ENCODE results near the gene SAV1.

Gene SAV1

DNA sequence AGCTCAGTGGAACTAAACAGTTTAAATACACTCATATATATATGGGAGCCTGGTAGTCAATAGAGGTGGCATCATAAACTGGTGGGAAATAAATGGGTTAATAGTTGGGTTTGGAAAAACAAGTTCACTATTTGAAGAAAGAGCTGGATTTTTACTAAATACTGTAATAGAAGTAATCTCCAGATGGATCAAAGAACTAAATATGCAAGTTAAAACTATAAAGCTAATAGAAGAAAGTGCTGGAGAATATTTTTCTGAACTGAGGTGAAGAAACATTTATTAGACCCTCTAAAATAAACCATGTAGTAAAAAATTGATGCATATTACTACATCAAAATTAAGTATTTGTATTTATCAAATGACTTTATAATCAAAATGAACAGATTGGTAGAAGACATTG, 69.3 kb downstream of the SAV1 start:
- no peaks in the 10 kb centered on the region for H3K9me3 ChIP-seq (ENCODE audit: low read length)
- H3K79me2 ChIP-seq (ENCODE audit: insufficient read depth, low read length): no peaks in the 10 kb centered on the region
- H2AFZ ChIP-seq (ENCODE audit: low read length): no peak overlapping the region
- no peak for TF ChIP-seq EZH2 (IDR thresholded peaks at IDR 0.05; ENCODE audit: borderline replicate concordance, low read length)
- TF ChIP-seq, protein P1, sequence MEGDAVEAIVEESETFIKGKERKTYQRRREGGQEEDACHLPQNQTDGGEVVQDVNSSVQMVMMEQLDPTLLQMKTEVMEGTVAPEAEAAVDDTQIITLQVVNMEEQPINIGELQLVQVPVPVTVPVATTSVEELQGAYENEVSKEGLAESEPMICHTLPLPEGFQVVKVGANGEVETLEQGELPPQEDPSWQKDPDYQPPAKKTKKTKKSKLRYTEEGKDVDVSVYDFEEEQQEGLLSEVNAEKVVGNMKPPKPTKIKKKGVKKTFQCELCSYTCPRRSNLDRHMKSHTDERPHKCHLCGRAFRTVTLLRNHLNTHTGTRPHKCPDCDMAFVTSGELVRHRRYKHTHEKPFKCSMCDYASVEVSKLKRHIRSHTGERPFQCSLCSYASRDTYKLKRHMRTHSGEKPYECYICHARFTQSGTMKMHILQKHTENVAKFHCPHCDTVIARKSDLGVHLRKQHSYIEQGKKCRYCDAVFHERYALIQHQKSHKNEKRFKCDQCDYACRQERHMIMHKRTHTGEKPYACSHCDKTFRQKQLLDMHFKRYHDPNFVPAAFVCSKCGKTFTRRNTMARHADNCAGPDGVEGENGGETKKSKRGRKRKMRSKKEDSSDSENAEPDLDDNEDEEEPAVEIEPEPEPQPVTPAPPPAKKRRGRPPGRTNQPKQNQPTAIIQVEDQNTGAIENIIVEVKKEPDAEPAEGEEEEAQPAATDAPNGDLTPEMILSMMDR (IDR thresholded peaks at IDR 0.05; ENCODE audit: low read length): no peak
- H3K4me2 ChIP-seq (ENCODE audit: low read length): no peak overlapping the region
- no peaks in the 10 kb centered on the region for H3K36me3 ChIP-seq (ENCODE audit: insufficient read depth, low read length)
- no peaks in the 10 kb centered on the region for H4K20me1 ChIP-seq (ENCODE audit: insufficient read depth, low read length)
- H3K27ac ChIP-seq (ENCODE audit: low read depth, low read length, poor library complexity, severe bottlenecking): no peak overlapping the region
- H3K27me3 ChIP-seq (ENCODE audit: insufficient read depth, low read length): no peaks in the 10 kb centered on the region
- no peak overlapping the region for H3K4me3 ChIP-seq (ENCODE audit: low read depth, low read length, poor library complexity, severe bottlenecking)
- no peaks in the 10 kb centered on the region for H3K9me2 ChIP-seq (ENCODE audit: low read depth, low read length)
- no peaks in the 10 kb centered on the region for H3F3A ChIP-seq (ENCODE audit: insufficient read depth, low read length)
- H3K9ac ChIP-seq (ENCODE audit: low read length): no peak overlapping the region
- H3K4me1 ChIP-seq (ENCODE audit: insufficient read depth, low read length, severe bottlenecking): peaks cover 22% of the 10 kb centered on the region

DNA sequence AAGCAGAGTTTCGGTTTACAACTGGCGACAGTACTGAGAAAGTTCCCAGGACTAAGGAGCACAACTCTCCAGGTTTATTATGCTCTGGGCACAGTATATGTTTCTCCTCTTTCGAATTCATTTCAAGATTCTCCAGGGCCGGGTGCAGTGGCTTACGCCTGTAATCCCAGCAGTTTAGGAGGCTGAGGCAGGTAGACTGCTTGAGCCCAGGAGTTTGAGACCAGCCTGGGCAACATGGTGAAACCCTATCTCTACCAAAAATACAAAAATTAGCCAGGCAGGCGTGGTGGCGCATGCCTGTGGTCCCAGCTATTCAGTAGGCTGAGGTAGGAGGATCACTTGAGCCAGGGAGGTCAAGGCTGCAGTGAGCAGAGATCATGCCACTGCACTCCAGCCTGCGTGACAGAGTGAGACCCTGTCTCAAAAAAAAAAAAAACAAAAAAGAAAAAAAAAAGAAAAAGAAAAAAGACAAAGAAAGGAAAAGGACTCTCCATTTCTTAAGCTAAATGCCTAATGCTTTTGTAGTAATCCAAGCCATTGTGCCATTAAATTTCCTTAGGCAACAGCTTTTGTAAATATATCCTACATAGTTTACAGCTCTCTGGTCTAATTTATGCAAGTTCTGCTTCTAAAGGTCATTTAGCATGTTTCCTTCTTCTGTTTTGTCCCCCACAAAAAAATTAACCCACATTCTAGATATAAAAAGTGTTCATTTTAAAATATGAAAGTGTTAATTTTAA, 73.4 kb downstream of the SAV1 start:
- no peaks in the 10 kb centered on the region for H3K27me3 ChIP-seq (ENCODE audit: insufficient read depth, low read length)
- no peaks in the 10 kb centered on the region for H3K79me2 ChIP-seq (ENCODE audit: insufficient read depth, low read length)
- no peaks in the 10 kb centered on the region for H3K9me3 ChIP-seq (ENCODE audit: low read length)
- no peaks in the 10 kb centered on the region for H3K4me1 ChIP-seq (ENCODE audit: insufficient read depth, low read length, severe bottlenecking)
- H3K27ac ChIP-seq (ENCODE audit: low read depth, low read length, poor library complexity, severe bottlenecking): no peak overlapping the region
- H2AFZ ChIP-seq (ENCODE audit: low read length): no peak overlapping the region
- H3K4me3 ChIP-seq (ENCODE audit: low read depth, low read length, poor library complexity, severe bottlenecking): no peak overlapping the region
- H3K9me2 ChIP-seq (ENCODE audit: low read depth, low read length): no peaks in the 10 kb centered on the region
- TF ChIP-seq, protein P1 (IDR thresholded peaks at IDR 0.05; ENCODE audit: low read length): no peak
- TF ChIP-seq EZH2 (IDR thresholded peaks at IDR 0.05; ENCODE audit: borderline replicate concordance, low read length): no peak
- H3F3A ChIP-seq (ENCODE audit: insufficient read depth, low read length): no peaks in the 10 kb centered on the region
- H3K36me3 ChIP-seq (ENCODE audit: insufficient read depth, low read length): no peaks in the 10 kb centered on the region
- no peak overlapping the region for H3K4me2 ChIP-seq (ENCODE audit: low read length)
- H3K9ac ChIP-seq (ENCODE audit: low read length): no peak overlapping the region
- no peaks in the 10 kb centered on the region for H4K20me1 ChIP-seq (ENCODE audit: insufficient read depth, low read length)

GRCh38 chr14:50590464-50590863, 77.6 kb downstream of the SAV1 start:
- no peak overlapping the region for H3K4me3 ChIP-seq (ENCODE audit: low read depth, low read length, poor library complexity, severe bottlenecking)
- no peak overlapping the region for H3K4me2 ChIP-seq (ENCODE audit: low read length)
- H3K27me3 ChIP-seq (ENCODE audit: insufficient read depth, low read length): no peaks in the 10 kb centered on the region
- no peaks in the 10 kb centered on the region for H3K4me1 ChIP-seq (ENCODE audit: insufficient read depth, low read length, severe bottlenecking)
- no peaks in the 10 kb centered on the region for H4K20me1 ChIP-seq (ENCODE audit: insufficient read depth, low read length)
- no peak overlapping the region for H3K9ac ChIP-seq (ENCODE audit: low read length)
- H3K9me3 ChIP-seq (ENCODE audit: low read length): no peaks in the 10 kb centered on the region
- H3K36me3 ChIP-seq (ENCODE audit: insufficient read depth, low read length): no peaks in the 10 kb centered on the region
- H3K9me2 ChIP-seq (ENCODE audit: low read depth, low read length): no peaks in the 10 kb centered on the region
- no peaks in the 10 kb centered on the region for H3K79me2 ChIP-seq (ENCODE audit: insufficient read depth, low read length)
- no peak overlapping the region for H3K27ac ChIP-seq (ENCODE audit: low read depth, low read length, poor library complexity, severe bottlenecking)
- TF ChIP-seq, protein P1 (IDR thresholded peaks at IDR 0.05; ENCODE audit: low read length): no peak
- no peak for TF ChIP-seq EZH2 (IDR thresholded peaks at IDR 0.05; ENCODE audit: borderline replicate concordance, low read length)
- no peak overlapping the region for H2AFZ ChIP-seq (ENCODE audit: low read length)
- H3F3A ChIP-seq (ENCODE audit: insufficient read depth, low read length): no peaks in the 10 kb centered on the region
